GM19324 (cell line): ENCODE results near the gene RICTOR.

Experiments
- ATAC-seq: cut with Tn5 transposase; IDR thresholded peaks from one replicate; pipeline ENCODE4 v1.9.1; 2021; ENCODE audit warnings: mild to moderate bottlenecking, moderate library complexity; ENCODE audit not compliant: unreplicated experiment, low FRiP score

RICTOR gene

DNA sequence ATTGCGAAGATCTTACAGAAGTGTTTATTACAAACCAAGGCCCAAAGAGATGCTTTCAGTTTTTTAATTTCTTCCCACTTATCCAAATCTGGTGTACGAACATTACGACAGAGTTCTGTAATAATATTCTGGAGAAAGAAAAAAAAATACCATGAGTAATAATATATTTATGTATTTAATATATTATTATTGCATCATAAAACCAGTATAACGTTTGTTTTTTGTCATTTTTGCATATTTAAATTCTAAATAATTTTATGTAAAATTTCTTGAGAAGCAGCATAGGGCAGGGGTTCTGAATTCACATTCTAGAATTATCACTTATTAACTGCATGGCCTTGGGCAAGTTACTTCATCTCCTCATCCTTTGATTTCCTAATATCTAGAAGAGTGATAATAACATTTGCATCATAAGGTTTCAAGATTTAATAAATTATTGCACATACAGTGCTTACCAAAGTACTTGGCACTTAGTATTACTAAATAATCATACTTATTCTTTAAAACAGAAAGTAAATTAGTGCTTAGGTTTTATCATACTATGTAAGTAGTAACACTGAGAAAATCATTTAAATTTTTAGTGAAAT is 120.7 kb downstream of the RICTOR start:
- no peak for ATAC-seq

DNA sequence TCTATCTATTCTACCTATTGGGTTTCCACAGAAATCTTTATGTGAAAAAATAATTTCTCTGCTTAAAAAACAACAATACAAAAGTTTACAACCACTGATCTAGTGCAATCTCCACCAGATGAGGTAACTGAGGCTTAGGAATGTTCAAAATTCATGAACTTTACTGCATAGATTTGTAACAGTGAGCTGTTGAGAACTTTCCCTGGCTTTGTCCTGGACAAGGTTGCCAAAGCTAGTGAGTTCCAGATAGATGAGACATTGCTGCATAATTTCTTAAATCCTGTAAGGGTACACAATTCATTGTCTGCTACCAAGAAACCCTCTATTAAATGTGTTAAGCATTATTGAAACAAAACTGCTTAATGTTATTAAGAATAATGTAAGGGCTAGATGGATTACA is 125.7 kb downstream of the RICTOR start:
- no peak for ATAC-seq

DNA sequence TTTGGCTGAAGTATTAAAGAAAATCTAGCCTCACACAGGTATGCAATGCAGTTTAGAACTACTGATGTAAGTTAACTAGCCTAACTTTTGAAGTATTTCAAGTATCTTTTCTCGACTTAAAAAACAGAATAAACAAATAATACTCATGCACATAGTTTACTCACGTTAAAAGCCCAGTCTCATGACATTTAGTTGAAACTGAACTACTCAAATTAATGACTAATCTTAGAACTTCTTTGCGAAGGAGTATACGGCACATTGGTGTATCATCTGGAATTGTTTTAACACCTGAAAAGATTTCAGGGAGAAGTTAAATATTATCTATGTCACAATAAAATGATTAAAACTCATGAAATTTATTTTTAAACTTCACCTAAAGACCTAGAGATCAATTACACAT is 129.9 kb downstream of the RICTOR start:
- ATAC-seq = no peak

DNA sequence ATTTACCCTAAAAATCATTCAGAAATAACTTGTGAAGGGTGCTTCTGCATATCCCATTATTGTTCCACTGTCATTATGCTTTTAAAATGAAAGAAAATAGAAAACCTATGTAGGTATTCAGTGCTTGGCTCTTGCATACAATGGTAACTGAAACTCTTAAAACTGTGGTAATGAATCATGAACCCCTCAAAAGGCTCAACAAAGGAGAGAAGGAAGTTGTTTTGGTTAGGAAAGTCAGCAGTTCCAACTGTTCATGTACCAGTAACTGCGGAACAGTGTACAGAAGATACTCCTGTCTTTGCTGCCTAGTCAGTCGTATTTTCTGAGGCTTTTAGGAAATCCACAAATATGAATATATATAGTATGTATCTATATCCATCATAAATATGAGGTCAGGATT is 132.3 kb downstream of the RICTOR start:
- no peak for ATAC-seq

DNA sequence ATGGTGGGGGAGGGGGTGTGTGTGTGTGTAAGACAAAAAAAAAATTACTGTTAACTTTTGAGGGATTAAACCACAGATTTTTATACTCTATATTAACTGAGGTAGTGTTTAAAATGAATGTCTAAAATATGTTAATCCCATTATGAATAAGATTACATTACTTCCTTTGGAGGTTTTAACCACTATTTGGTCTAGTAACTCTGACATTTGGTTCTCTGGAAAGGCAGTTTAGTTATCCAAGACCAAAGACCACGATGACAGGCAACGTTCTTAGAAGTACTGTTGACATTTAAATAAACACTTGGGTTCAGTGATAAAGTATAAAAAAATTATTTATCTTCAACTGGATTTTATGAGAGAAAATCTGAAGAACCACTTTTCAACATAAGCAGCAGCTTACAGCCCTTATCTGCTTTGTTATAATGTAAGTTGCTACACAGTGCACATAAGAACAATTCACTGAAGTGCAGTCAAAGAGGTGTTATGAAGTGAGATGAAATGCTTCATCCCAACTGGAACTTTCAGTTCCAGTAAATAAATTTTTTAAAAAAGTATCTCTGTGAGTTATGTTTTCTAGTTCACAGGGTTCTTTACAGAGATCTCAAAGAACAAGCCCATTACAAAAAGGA is 133.9 kb downstream of the RICTOR start:
- no peak for ATAC-seq

DNA sequence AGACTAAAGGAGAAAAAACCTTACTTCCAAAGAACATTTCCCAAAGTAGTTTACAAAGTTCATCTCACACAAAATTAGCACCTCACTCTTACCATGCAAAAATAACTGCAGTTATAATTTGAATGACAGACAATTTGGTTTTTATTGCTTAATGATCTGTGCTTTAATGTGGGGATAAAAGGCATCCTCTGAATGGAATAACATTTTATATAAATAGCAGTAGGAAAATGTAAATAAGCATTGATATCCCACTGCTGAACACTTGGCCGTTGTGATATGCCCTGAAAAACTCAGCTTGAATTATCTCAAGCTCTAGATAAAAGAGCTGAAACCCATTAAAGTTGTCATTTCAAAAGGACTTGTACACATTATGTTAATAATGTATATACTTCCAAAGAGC is 135.2 kb downstream of the RICTOR start:
- ATAC-seq = no peak

DNA sequence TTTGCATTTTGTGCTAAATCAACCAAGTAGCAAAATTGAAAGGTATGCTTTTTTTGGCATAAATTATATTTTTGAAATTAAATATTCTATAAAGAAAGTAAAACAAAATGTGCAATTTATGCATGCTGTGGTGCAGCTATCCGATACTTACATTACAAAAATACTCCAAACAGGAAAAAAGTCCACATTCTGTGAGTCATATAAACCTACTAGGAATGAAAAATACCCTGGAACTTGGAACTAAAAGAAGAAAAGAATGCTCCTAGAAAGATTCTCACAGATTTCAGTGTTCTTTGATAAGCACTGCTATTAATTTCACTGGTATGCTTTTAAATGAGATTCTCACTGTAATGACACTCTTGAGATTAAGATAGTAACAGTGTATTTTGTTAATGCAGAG is 135.8 kb downstream of the RICTOR start:
- ATAC-seq = no peak

DNA sequence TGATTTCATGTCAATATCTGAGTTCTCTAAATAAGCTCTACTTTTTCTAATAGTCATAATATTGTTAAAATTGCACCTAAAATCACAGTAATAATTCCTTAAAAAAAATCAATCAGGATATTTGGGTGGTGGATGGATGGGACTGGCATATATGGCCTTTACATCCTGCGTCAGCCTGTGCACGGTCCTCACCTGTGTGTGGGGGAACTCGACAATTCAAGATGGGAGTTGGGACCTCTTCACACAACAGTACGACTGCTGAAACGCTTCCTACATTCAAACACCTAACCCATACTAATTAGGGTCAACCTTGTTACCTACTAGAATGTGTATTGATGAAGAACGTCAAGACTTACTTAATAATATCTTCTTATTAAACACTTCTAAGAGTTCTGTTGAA is 137.9 kb downstream of the RICTOR start:
- ATAC-seq = no peak

DNA sequence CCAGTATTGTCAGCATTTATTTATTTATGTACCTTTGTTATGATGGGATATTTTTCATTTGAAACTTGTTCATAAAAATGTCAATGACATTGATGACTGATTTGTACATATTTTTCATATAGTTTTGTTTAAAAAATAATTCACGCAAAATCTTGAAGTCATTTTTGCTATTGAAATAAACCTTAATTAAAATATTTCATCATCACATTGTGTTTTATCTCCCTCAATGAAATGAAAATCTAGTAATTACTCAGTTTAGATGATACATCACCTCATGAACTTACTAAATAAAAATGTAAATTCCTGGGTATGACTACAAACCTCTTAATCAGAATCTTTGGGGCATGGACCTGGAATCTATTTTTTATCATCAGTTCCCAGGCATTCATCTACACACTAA is 138.8 kb downstream of the RICTOR start:
- no peak for ATAC-seq

DNA sequence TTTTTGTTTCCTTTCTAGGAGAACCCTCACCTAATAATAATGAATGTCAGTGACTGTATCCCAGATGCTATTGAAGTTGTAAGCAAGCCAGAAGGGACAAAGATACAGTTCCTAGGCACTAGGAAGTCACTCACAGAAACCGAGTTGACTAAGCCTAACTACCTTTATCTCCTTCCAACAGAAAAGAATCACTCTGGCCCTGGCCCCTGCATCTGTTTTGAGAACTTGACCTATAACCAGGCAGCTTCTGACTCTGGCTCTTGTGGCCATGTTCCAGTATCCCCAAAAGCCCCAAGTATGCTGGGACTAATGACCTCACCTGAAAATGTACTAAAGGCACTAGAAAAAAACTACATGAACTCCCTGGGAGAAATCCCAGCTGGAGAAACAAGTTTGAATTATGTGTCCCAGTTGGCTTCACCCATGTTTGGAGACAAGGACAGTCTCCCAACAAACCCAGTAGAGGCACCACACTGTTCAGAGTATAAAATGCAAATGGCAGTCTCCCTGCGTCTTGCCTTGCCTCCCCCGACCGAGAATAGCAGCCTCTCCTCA is 141.3 kb downstream of the RICTOR start:
- ATAC-seq = no peak

DNA sequence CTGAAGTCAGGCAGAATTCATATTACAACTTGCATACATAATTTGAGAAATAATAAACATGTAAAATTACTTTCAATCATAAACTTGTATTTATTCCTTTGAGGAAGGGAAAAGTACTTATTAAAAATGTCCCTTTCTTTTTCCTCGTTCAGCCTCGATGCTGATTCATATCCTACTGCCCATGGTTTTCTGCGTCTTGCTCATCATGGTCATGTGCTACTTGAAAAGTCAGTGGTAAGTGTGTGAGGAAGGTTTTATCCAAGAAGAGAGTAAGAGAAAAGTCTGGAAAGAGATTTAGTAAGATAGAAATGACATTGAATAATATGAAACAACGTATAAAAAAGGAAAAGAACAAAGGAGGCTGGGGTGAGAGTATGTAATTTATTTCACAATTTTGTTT is 142.5 kb downstream of the RICTOR start:
- no peak for ATAC-seq

DNA sequence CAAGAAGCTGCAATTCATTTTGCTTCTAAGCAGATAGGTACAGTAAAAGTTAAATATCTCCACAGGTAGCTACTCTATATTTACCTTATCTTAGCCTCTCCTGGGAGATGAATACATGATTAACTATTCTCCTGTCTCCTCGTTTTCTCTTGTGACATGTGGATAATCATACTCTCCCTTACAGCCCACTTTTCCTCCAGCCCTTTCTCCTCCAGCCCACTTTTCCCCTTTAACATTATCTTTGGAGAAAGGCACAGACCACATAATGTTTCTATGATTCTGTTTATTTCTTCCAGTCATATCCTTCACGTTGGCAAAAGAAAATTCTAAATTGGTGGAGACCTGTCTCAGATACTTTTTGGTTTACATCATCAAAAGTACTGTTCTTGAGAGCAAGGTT is 144.4 kb downstream of the RICTOR start:
- ATAC-seq = no peak

DNA sequence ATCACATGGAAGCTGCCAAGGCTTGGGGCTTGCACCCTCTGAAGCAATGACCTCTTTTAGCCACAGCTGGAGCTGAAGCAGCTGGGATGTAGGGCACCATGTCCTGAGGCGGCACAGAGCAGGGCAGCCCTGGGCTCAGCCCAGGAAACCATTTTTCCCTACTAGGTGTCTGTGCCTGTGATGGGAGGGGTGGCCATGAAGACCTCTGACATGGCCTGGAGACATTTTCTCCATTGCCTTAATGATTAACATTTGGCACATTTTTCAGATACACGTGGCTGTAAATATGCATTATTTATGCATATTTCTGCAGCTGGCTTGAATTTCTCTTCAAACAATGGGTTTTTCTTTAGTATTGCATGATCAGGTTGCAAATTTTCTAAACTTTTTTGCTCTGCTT is 146.7 kb downstream of the RICTOR start:
- no peak for ATAC-seq

DNA sequence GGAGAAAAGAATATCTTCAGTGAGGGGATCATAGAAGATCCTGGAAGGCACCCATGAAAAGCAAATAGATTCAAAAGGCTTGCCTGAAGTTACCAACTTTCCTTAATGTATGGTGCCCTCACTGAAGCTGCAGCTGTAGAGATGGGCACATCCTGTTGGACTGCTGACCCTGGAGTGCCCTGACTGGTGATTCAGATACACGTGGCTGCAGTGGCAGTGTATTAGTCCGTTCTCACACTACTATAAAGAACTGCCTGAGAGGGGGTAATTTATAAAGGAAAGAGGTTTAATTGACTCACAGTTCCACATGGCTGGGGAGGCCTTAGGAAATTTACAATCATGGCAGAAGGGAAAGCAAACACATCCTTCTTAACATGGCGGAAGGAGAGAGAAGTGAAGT is 148.1 kb downstream of the RICTOR start:
- ATAC-seq = no peak

DNA sequence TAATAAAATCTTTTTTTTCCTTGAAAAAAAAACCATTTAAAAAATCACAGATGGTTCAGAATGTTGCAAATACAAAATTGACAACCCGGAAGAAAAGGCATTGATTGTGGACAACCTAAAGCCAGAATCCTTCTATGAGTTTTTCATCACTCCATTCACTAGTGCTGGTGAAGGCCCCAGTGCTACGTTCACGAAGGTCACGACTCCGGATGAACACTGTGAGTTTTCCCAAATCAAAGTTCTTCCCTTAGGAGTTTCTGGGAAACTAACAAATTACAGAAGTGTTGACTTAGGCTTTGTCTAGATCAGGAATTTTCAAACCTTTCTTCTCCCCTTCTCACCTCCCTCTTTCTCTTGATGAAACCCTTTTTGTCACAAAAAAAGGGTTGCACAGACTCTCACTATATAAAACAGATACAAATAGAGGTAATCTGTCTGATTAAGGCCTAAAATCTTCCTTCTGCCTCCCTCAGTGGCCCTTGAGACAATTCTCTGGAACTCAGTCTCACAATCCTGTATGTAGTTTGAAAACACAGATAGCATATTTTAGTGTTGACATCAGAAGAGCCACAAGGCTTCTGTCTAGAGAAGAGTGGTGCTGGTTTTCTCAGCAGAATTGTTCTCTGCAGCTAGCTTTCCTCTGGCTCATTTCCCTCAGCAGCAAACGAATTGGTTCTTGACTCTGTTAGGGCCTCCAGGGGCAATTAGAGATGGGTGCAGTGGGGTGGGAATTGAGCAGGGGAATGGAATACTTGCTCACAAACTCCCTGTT is 148.9 kb downstream of the RICTOR start:
- ATAC-seq = no peak

DNA sequence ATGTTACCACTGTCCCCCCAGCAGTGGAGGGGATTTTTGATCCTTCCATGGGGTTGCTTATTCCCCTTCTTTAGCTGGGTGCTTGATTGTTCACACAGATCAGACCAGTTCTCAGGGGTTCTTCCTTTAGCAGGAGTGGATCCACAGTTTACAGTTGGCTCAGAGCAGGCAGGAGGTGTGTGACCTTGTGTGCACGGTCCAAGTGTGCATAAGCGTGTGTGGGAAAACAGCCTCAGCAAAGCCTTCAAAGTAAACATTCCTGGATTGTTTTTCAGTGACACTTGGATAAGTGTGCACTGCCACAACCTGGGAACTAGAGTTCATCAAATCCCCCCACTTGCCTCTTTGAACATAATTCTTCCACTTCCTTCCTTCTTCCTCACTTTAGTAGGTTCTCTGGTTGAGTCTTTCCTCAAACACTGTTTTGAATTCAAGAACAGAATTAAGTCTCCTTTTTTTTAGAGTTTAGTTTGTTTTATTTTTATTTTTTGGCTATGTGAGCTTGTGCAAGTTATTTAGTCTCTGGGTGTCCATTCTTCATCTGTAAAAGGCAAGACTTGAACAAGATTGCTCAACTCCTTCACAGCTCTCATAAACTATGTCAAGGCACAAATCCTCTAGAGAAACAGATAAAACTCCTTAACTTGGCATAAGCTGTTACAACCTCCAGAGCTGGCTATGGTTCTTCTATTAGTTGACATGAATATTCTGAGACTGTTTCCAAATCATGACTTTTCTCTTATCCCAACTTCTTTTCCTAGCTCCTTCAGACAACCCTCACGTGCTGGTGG is 150.3 kb downstream of the RICTOR start:
- no peak for ATAC-seq

DNA sequence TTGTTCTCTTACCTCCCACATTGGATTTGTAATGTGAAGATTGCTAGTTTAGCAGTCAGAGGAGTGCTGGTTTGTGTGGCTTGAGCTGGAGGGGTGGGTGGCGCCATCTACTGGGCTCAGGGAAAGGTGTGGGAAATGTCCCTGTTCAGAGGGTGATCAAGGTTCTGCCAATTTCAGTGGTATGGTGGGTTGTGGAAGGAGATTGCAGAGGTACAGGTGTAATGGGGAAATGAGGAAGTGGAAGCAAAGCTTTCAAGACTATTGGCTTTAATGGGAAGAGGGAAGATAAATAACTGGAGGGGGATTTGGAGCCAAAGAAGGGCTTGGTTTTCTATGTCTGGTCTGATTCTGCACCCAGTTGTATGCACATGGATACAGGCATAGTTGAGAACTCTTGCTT is 152.0 kb downstream of the RICTOR start:
- no peak for ATAC-seq

DNA sequence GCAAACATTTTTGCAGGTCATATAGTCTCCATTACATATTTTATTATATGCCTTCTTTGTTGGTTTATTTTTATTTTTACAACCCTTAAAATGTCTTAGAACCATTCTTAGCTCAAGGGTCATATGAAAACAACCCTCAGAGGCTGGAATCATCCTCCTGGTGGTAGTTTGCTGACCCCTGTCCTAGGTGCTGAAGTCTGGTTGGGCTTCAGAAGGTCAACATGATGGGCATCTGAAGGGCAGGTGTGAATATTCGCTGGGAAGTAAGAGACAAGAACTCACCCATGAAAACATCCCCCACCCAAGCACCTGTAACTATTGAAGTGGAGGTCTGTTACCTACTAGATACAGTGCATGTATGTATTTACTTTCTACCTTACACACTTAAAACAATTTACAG is 153.0 kb downstream of the RICTOR start:
- ATAC-seq = no peak

DNA sequence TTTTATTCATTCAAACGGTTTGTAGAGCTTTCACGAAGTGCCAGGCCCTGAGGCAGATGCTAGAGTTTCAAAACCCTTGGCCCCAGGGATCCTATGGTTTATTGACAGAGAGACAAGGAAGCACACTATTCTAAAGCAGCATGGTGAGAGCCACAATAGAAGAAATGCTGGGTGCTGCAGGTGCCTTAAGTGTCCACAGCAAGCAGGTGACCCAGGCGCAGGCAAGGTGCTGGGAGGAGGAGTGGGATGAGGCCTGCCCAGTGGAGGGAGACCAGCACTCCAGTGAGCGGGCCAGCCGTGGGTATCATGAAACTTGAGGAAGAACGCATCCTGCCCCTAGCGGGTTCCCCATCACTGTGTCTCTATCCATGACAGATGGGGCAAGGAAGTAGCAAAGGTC is 157.4 kb downstream of the RICTOR start:
- ATAC-seq = no peak

DNA sequence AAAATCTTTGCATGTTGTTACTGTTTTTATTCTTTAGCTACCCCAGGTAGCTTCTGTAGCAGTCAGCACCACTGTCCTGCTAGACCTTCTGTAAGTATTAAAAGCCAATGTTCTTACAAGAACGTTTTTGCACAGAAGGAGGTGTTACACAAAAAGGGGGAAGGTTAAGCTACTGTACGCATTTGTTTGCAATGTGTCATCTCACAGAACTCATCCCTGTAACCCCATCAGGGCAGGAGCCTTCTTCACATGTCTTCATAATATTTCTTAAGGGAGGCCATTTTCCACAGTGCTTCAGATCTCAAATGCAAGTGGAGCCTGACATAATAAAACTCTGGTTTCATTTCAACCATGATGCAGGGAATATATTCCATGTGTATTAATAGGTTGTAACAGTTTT is 160.5 kb downstream of the RICTOR start:
- ATAC-seq = no peak

DNA sequence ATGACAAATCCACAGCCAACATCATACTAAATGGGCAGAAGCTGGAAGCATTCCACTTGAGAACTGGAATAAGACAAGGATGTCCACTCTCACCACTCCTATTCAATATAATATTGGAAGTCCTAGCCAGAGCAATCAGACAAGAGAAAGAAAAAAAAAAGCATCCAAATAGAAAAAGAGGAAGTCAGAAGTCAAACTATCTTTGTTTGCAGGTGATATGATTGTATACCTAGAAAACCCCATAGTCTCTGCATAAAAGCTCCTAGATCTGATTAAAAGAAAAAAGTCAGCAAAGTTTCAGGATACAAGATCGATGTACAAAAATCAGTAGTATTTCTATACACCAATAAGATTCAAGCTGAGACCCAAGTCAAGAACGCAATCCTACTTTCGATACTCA is 162.3 kb downstream of the RICTOR start:
- ATAC-seq = no peak
